Upper lobe of left lung (tissue), 6 donors: Measurements from ENCODE around the gene VSIR. TPM values are rescaled to one million over a fixed set of nuclear protein-coding genes. Genes with fewer than 3 reads are reported as not detected.

Experiments used
- ATAC-seq, 2 donors: fragments of 200-7000 bp; cut with Tn5 transposase; one replicate each; pipeline ENCODE4 v1.9.1; 2022; ENCODE audit warnings: mild to moderate bottlenecking in 2 of 2, moderate library complexity in 2 of 2; ENCODE audit not compliant: low FRiP score in 2 of 2
- DNase-seq, 2 donors: peaks; one replicate each; pipeline ENCODE4 v3.0.0-alpha.2; 2019 to 2020
- H3K27ac ChIP-seq, 4 donors: fragments of 200-600 bp; sonication (generic); one replicate each; pipeline ENCODE4 v1.5.1; 2016 to 2019
- H3K27me3 ChIP-seq, 4 donors: fragments of 200-600 bp; sonication (generic); one replicate each; pipeline ENCODE4 v1.5.1; 2017 to 2019
- H3K36me3 ChIP-seq, 4 donors: fragments of 200-600 bp; sonication (generic); one replicate each; pipeline ENCODE4 v1.5.1; 2016 to 2019
- H3K4me1 ChIP-seq, 4 donors: fragments of 200-600 bp; sonication (generic); one replicate each; pipeline ENCODE4 v1.5.1; 2018 to 2019
- H3K4me3 ChIP-seq, 4 donors: fragments of 200-600 bp; sonication (generic); one replicate each; pipeline ENCODE4 v1.5.1; 2017 to 2019; ENCODE audit warnings: mild to moderate bottlenecking in 2 of 4, moderate library complexity in 1 of 4
- H3K9me3 ChIP-seq, 4 donors: fragments of 200-600 bp; sonication (generic); one replicate each; pipeline ENCODE4 v1.5.1; 2018 to 2019
- CTCF ChIP-seq, 6 experiments: fragments of 450-650 bp in 4 of 6; fragments of 200-600 bp in 2 of 6; sonication (generic) in 2 of 6; IDR thresholded peaks; one replicate each; pipeline ENCODE4 v1.5.1; 2016 to 2019; ENCODE audit warnings: antibody characterized with exemption in 6 of 6
- EP300 ChIP-seq, 4 donors: sonication (generic); formaldehyde crosslinking; IDR thresholded peaks; one replicate each; pipeline ENCODE4 v1.5.1; 2017; ENCODE audit warnings: antibody characterized with exemption in 4 of 4, control low read depth in 2 of 4
- POLR2A ChIP-seq, 4 donors: fragments of 450-650 bp; IDR thresholded peaks; one replicate each; pipeline ENCODE4 v1.5.1; 2016 to 2017; ENCODE audit warnings: antibody characterized with exemption in 4 of 4, mild to moderate bottlenecking in 2 of 4
- POLR2AphosphoS5 ChIP-seq, 2 donors: sonication (generic); formaldehyde crosslinking; IDR thresholded peaks; one replicate each; pipeline ENCODE4 v1.5.1; 2017; ENCODE audit warnings: antibody characterized with exemption in 2 of 2
- WGBS, 2 donors: methylation state at CpG; one replicate each; pipeline ENCODE4 v1.1.5; 2017 to 2018; 5-methylcytosine and 5-hydroxymethylcytosine counted together
- total RNA-seq, 6 donors: library from RNA; depleted of rRNA in 4 of 6; stranded (reverse); fragments of >200 nt in 4 of 6; gene quantifications; one replicate each; pipeline versions ENCODE4 v1.1.0 to v1.2.1, GENCODE V29; 2016 to 2021
- donor health status: DM: no; HTN: no; CAD: no; lungs with moderate emphysema.
- donor health status: DM: no; HTN: yes; CAD: no; lungs with severe emphysema.

Gene VSIR
- total RNA-seq, 6 donors from 2014 or later: 51.7 to 167 (median 92.5) TPM

- DNase-seq (no peak), ATAC-seq (no peak)
- Histone ChIP-seq H3K27ac (peak overlapping the region in 1 of 4 donors; percentile 23), H3K4me3 (no peak overlapping the region), H3K4me1 (peaks cover 16 to 34% (median 21%) of the 10 kb centered on the region in 4 donors), H3K27me3 (no peaks in the 10 kb centered on the region), H3K36me3 (no peaks in the 10 kb centered on the region), H3K9me3 (no peaks in the 10 kb centered on the region)
- WGBS, 2 donors: 78% methylated on average over 4 of the region's 4 CpGs; no CpG with 5 or more reads in 1 of the 2 donors
- TF ChIP-seq EP300 (IDR thresholded peaks at IDR 0.05) (no peak), CTCF (IDR thresholded peaks at IDR 0.05) (no peak), POLR2A (IDR thresholded peaks at IDR 0.05) (no peak), POLR2AphosphoS5 (IDR thresholded peaks at IDR 0.05) (no peak)
Observed at GRCh38 chr10:71720288-71720687, 53.0 kb downstream of the VSIR start.

DNA sequence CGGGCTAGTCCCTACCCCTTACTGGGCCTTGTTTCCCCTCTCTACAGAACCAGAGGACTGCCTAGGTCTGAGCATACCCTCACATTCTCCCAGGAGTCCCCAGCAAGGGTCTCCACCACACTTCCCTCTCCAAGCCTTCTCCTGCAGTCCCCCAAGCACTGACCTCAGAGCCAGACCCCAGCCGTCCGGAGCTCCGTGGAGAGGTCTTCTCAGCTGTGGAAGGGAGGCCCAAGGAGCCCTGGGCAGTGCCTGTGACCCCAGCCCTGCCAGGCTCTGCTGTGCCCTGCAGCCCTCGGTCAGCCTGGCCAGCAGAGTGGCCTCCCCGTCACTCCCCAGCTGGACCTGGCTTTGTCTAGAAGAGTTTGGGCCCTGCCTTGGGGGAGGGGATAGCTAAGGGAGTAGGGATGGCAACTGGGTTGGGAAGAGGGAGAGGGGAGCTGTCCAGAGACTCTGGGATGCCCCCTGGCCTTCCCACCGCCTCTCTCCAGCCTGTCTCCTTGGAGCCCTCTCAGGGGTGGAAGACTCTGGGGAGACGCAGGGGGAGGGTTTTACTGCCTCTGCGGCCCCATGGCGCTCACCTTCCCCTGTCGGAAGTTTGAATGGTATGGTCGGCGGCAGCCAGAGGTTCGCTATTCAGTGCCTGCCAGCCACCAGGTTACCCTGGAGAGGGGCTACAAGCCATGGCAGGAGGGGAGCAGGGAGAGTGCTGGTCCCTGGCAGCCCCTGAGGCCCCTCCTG, 53.7 kb downstream of the VSIR start, which contains the start of gene C10orf105:
Gene C10orf105 (minus strand): TSS at position 315 of the 738 bp plus-strand sequence. CDS start 3,441 bp downstream, outside the sequence.
- H3K4me3 ChIP-seq: no peak within 1 kb of the TSS
- H3K36me3 ChIP-seq: no peaks in the 10 kb centered on the region
- H3K9me3 ChIP-seq: no peaks in the 10 kb centered on the region
- no peak for ATAC-seq
- no peak for DNase-seq
- TF ChIP-seq POLR2A (IDR thresholded peaks at IDR 0.05): no peak
- no peak for TF ChIP-seq POLR2AphosphoS5 (IDR thresholded peaks at IDR 0.05)
- TF ChIP-seq CTCF (IDR thresholded peaks at IDR 0.05): no peak
- TF ChIP-seq EP300 (IDR thresholded peaks at IDR 0.05): no peak
- H3K27me3 ChIP-seq: no peaks in the 10 kb centered on the region
- H3K4me1 ChIP-seq: peaks cover 20 to 38% (median 27%) of the 10 kb centered on the region in 4 donors
- 89 to 90% methylated on average over 10 to 14 of the region's 14 CpGs for WGBS, 2 donors
- H3K27ac ChIP-seq: peak within 1 kb of the TSS; percentile 13 to 63 (median 40)

GRCh38 chr10:71719042-71719441, 54.3 kb downstream of the VSIR start:
- Histone ChIP-seq H3K36me3 (no peaks in the 10 kb centered on the region), H3K4me3 (no peak overlapping the region), H3K27ac (peak overlapping the region; percentile 13 to 58 (median 30)), H3K9me3 (no peaks in the 10 kb centered on the region), H3K4me1 (peaks cover 26 to 43% (median 33%) of the 10 kb centered on the region in 4 donors), H3K27me3 (no peaks in the 10 kb centered on the region)
- 57 to 69% methylated on average over 7 of the region's 7 CpGs for WGBS, 2 donors
- ATAC-seq (peak in 1 of 2 donors; percentile 54), DNase-seq (no peak)
- TF ChIP-seq POLR2A (IDR thresholded peaks at IDR 0.05) (no peak), POLR2AphosphoS5 (IDR thresholded peaks at IDR 0.05) (peak in 1 of 2 donors; percentile 23)

DNA sequence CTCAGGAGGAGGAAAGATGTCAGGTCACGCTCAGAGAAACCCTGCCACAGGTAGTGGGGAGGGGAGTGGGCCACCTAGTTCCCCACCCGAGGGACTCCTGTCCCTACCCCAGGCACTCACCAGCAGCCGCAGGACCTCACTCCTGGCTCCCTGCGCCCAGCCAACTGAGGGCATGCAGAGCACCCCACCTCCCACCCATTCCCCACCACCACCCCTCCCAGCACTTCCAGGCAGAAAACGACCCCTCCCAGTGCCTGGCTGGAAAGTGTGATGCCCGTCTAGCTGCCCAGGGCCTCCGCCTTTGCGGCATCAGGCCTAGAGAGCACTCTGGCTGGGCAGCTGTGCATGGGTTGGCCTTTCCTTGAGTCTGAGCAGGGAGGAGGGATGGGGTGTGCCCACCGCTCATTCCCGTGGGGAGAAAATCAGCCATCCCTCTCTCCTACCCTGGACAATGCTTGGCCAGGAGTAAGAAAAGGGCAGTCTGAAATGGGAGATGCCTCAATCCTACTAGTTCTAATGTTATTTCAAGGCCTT, 55.1 kb downstream of the VSIR start:
- no peak for TF ChIP-seq POLR2A (IDR thresholded peaks at IDR 0.05)
- TF ChIP-seq EP300 (IDR thresholded peaks at IDR 0.05): no peak
- TF ChIP-seq CTCF (IDR thresholded peaks at IDR 0.05): no peak
- TF ChIP-seq POLR2AphosphoS5 (IDR thresholded peaks at IDR 0.05): no peak
- 89 to 98% methylated on average over 3 to 10 of the region's 10 CpGs for WGBS, 2 donors
- ATAC-seq (no peak), DNase-seq (no peak)
- H3K27ac ChIP-seq: peak overlapping the region; percentile 22 to 63 (median 55)
- H3K4me3 ChIP-seq: no peak overlapping the region
- peaks cover 34 to 52% (median 41%) of the 10 kb centered on the region in 4 donors for H3K4me1 ChIP-seq
- no peaks in the 10 kb centered on the region for H3K27me3 ChIP-seq
- H3K36me3 ChIP-seq: no peaks in the 10 kb centered on the region
- H3K9me3 ChIP-seq: no peaks in the 10 kb centered on the region

DNA sequence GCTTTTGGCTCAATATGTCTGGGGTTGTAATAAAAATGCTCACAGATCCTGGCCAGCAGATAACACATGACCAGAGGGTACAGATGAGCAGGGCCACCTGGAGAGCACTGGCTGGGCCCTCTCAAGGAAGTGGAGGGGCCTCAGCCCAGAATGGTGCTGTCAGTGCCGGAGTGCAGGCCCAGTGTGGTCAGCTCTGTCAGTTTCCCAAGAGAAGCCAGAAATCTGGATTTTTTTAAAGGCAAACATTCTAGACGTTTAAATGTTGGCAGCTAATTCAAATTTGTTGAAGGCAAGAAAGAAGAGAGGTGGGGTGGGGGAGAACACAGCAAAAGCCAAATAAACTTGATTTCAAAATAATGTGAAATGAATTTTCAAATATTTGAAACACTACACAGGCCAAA, 55.8 kb downstream of the VSIR start:
- Histone ChIP-seq H3K4me3 (no peak overlapping the region), H3K27me3 (no peaks in the 10 kb centered on the region), H3K27ac (peak overlapping the region in 2 of 4 donors; percentile 29 to 63), H3K4me1 (peaks cover 40 to 58% (median 48%) of the 10 kb centered on the region in 4 donors), H3K9me3 (no peaks in the 10 kb centered on the region), H3K36me3 (no peaks in the 10 kb centered on the region)
- 50 to 61% methylated on average over 2 of the region's 2 CpGs for WGBS, 2 donors
- DNase-seq (no peak), ATAC-seq (no peak)
- TF ChIP-seq EP300 (IDR thresholded peaks at IDR 0.05) (no peak), POLR2A (IDR thresholded peaks at IDR 0.05) (no peak), POLR2AphosphoS5 (IDR thresholded peaks at IDR 0.05) (no peak), CTCF (IDR thresholded peaks at IDR 0.05) (no peak)
